H9 (cell line): ENCODE measurements around the gene ACBD6. TPM values are rescaled to one million over a fixed set of nuclear protein-coding genes. Genes with fewer than 3 reads are reported as not detected.

ENCODE experiments used
- DNase-seq: peaks from one replicate; pipeline ENCODE4 v3.0.0-alpha.2; 2017
- H2AFZ ChIP-seq: one replicate; pipeline ENCODE4 v1.6.1; 2013; ENCODE audit warnings: mild to moderate bottlenecking, low read length, control low read depth, moderate library complexity
- H2AK5ac ChIP-seq: 2 replicates; pipeline ENCODE4 v1.6.1; 2013; ENCODE audit warnings: low read length, control low read depth, mixed read lengths; ENCODE audit not compliant: insufficient read length
- H2BK120ac ChIP-seq: one replicate; pipeline ENCODE4 v1.6.1; 2013; ENCODE audit warnings: low read depth, mild to moderate bottlenecking, low read length, control low read depth, inconsistent platforms; ENCODE audit not compliant: poor library complexity, severe bottlenecking
- H2BK12ac ChIP-seq: 2 replicates; pipeline ENCODE4 v1.6.1; 2013; ENCODE audit warnings: low read length, control low read depth, mixed read lengths, low read depth; ENCODE audit not compliant: insufficient read length
- H2BK15ac ChIP-seq: 2 replicates; pipeline ENCODE4 v1.6.1; 2013; ENCODE audit warnings: low read depth, low read length, control low read depth
- H2BK20ac ChIP-seq: one replicate; pipeline ENCODE4 v1.6.1; 2013; ENCODE audit warnings: low read depth, mild to moderate bottlenecking, low read length, control low read depth, inconsistent platforms; ENCODE audit not compliant: poor library complexity, severe bottlenecking
- H2BK5ac ChIP-seq: 2 replicates; pipeline ENCODE4 v1.6.1; 2013; ENCODE audit warnings: low read length, control low read depth, mixed read lengths; ENCODE audit not compliant: insufficient read length
- H3K14ac ChIP-seq: 2 replicates; pipeline ENCODE4 v1.6.1; 2013; ENCODE audit warnings: low read length, control low read depth; ENCODE audit not compliant: insufficient read depth
- H3K18ac ChIP-seq: 2 replicates; pipeline ENCODE4 v1.6.1; 2013; ENCODE audit warnings: low read depth, mild to moderate bottlenecking, mixed read lengths, low read length, control low read depth; ENCODE audit not compliant: insufficient read length
- H3K23ac ChIP-seq: 2 replicates; pipeline ENCODE4 v1.6.1; 2013; ENCODE audit warnings: low read length, control low read depth, mixed read lengths, low read depth; ENCODE audit not compliant: insufficient read length
- H3K23me2 ChIP-seq: 2 replicates; pipeline ENCODE4 v1.6.1; 2013; ENCODE audit warnings: low read depth, mild to moderate bottlenecking, mixed read lengths, low read length, control low read depth; ENCODE audit not compliant: insufficient read length, poor library complexity, severe bottlenecking
- H3K27ac ChIP-seq: 2 replicates; pipeline ENCODE4 v1.5.1; 2013; ENCODE audit warnings: low read length, control low read depth, mixed read lengths, low read depth; ENCODE audit not compliant: insufficient read length
- H3K27me3 ChIP-seq: 2 replicates; pipeline ENCODE4 v1.6.1; 2013; ENCODE audit warnings: low read length, control low read depth, inconsistent platforms; ENCODE audit not compliant: insufficient read depth
- H3K4ac ChIP-seq: 2 replicates; pipeline ENCODE4 v1.6.1; 2013; ENCODE audit warnings: low read depth, mild to moderate bottlenecking, control low read depth, inconsistent platforms, low read length, moderate library complexity
- H3K4me1 ChIP-seq: 2 replicates; pipeline ENCODE4 v1.6.1; 2013; ENCODE audit warnings: low read length, control low read depth, inconsistent platforms; ENCODE audit not compliant: insufficient read depth
- H3K4me2 ChIP-seq: 2 replicates; pipeline ENCODE4 v1.6.1; 2013; ENCODE audit warnings: low read length, control low read depth, mixed read lengths; ENCODE audit not compliant: insufficient read length, insufficient read depth
- H3K56ac ChIP-seq: 2 replicates; pipeline ENCODE4 v1.6.1; 2013; ENCODE audit warnings: low read depth, mild to moderate bottlenecking, mixed read lengths, low read length, control low read depth; ENCODE audit not compliant: insufficient read length
- H3K79me1 ChIP-seq: 2 replicates; pipeline ENCODE4 v1.6.1; 2013; ENCODE audit warnings: low read depth, mild to moderate bottlenecking, moderate library complexity, low read length, control low read depth, inconsistent platforms; ENCODE audit not compliant: insufficient read depth, poor library complexity, severe bottlenecking
- H3K79me2 ChIP-seq: 2 replicates; pipeline ENCODE4 v1.6.1; 2013; ENCODE audit warnings: low read length, control low read depth, inconsistent platforms; ENCODE audit not compliant: insufficient read depth
- H3K9ac ChIP-seq: 2 replicates; pipeline ENCODE4 v1.6.1; 2013; ENCODE audit warnings: low read length, control low read depth, mixed read lengths; ENCODE audit not compliant: insufficient read length; ENCODE audit errors: extremely low read depth
- H3K9me3 ChIP-seq: one replicate; pipeline ENCODE4 v1.6.1; 2013; ENCODE audit warnings: low read depth, low read length, inconsistent platforms; ENCODE audit not compliant: control insufficient read depth
- H3T11ph ChIP-seq: one replicate; pipeline ENCODE4 v1.6.1; 2013; ENCODE audit warnings: mild to moderate bottlenecking, low read length, control low read depth, inconsistent platforms
- H4K20me1 ChIP-seq: one replicate; pipeline ENCODE4 v1.6.1; 2013; ENCODE audit not compliant: control insufficient read depth, insufficient read length, insufficient read depth
- H4K5ac ChIP-seq: 2 replicates; pipeline ENCODE4 v1.6.1; 2013; ENCODE audit warnings: low read depth, mild to moderate bottlenecking, mixed read lengths, low read length, control low read depth; ENCODE audit not compliant: insufficient read length
- H4K8ac ChIP-seq: replicated peaks from 2 replicates; pipeline ENCODE4 v1.6.1; 2013; ENCODE audit warnings: low read length, control low read depth, mixed read lengths, low read depth; ENCODE audit not compliant: insufficient read length
- H4K91ac ChIP-seq: 2 replicates; pipeline ENCODE4 v1.6.1; 2013; ENCODE audit warnings: low read depth, mild to moderate bottlenecking, moderate library complexity, mixed read lengths, low read length, control low read depth; ENCODE audit not compliant: insufficient read length
- H3K27ac Mint-ChIP-seq, 3 experiments: 2 replicates in 2 of 3; 3 replicates in 1 of 3; pipeline ENCODE4 v1.8.0; 2020 to 2021; ENCODE audit warnings: mixed read lengths in 3 of 3, mild to moderate bottlenecking in 1 of 3, moderate library complexity in 1 of 3
- H3K27me3 Mint-ChIP-seq: 2 replicates; pipeline ENCODE4 v1.8.0; 2021; ENCODE audit warnings: low read depth, mild to moderate bottlenecking, moderate library complexity, mixed read lengths
- H3K36me3 Mint-ChIP-seq, 3 experiments: 2 replicates in 2 of 3; 3 replicates in 1 of 3; pipeline ENCODE4 v1.8.0; 2020 to 2021; ENCODE audit warnings: low read depth in 3 of 3, mixed read lengths in 3 of 3; ENCODE audit not compliant: insufficient read depth in 1 of 3
- H3K4me1 Mint-ChIP-seq, 2 experiments: 2 replicates each; pipeline ENCODE4 v1.8.0; 2020; ENCODE audit warnings: mixed read lengths in 2 of 2
- H3K4me3 Mint-ChIP-seq, 2 experiments: 2 replicates in 1 of 2; 3 replicates in 1 of 2; pipeline ENCODE4 v1.8.0; 2020 to 2021; ENCODE audit warnings: mild to moderate bottlenecking in 2 of 2, mixed read lengths in 2 of 2, moderate library complexity in 1 of 2
- H3K9me3 Mint-ChIP-seq, 2 experiments: 2 replicates in 1 of 2; 3 replicates in 1 of 2; pipeline ENCODE4 v1.8.0; 2020; ENCODE audit warnings: mild to moderate bottlenecking in 2 of 2, mixed read lengths in 2 of 2, moderate library complexity in 1 of 2
- CTCF ChIP-seq: fragments of 200-600 bp; sonication (generic); conservative IDR thresholded peaks from 3 replicates; pipeline ENCODE4 v1.8.0; 2021; ENCODE audit warnings: antibody characterized with exemption, mild to moderate bottlenecking
- WGBS: extraction: QIAGEN DNeasy Blood & Tissue Kit; methylation state at CpG from one replicate; pipeline ENCODE4 v1.1.7; 2013; ENCODE audit warnings: missing lambda C conversion rate, low lambda C conversion rate, mixed read lengths; ENCODE audit not compliant: insufficient read length; ENCODE audit errors: extremely low coverage; 5-methylcytosine and 5-hydroxymethylcytosine counted together
- total RNA-seq: library from RNA; stranded (reverse); gene quantifications from 2 replicates; pipeline ENCODE4 v1.2.1, GENCODE V29; 2021

The ACBD6 gene
- total RNA-seq, 1 experiment from 2014 or later, result 51.4 TPM

GRCh38 chr1:180431683-180432082 lies 70.7 kb downstream of the ACBD6 start:
- Histone ChIP-seq H3K79me1 (no peaks in the 10 kb centered on the region), H3K27ac (no peak overlapping the region), H3K9ac (no peak overlapping the region), H3K23me2 (no peaks in the 10 kb centered on the region), H2BK120ac (no peak overlapping the region), H3K18ac (no peak overlapping the region), H3K4me1 (peaks cover 7% of the 10 kb centered on the region; the same call in 1 of the 2 replicates), H3K4ac (no peak overlapping the region), H2AFZ (no peak overlapping the region), H2BK20ac (no peak overlapping the region), H2BK15ac (no peak overlapping the region), H2BK5ac (no peak overlapping the region), H4K5ac (no peak overlapping the region), H4K8ac (no peak overlapping the region), H3K27me3 (no peaks in the 10 kb centered on the region), H3T11ph (no peak overlapping the region), H3K56ac (no peak overlapping the region), H4K91ac (no peak overlapping the region), H2BK12ac (no peak overlapping the region), H3K79me2 (no peaks in the 10 kb centered on the region; the same call in 1 of the 2 replicates), H3K9me3 (no peaks in the 10 kb centered on the region), H3K4me2 (no peak overlapping the region), H4K20me1 (no peaks in the 10 kb centered on the region), H3K23ac (no peak overlapping the region), H2AK5ac (no peak overlapping the region), H3K14ac (no peak overlapping the region)
- peaks cover 29 to 32% of the 10 kb centered on the region in 2 experiments for H3K4me1 Mint-ChIP-seq
- no peak overlapping the region for H3K27ac Mint-ChIP-seq
- no peak for TF ChIP-seq CTCF
- no peaks in the 10 kb centered on the region for H3K9me3 Mint-ChIP-seq
- no peak for DNase-seq
- WGBS, result no CpG with 5 or more reads among the region's 6 CpGs
- no peak overlapping the region for H3K4me3 Mint-ChIP-seq
- peaks cover 6 to 11% (median 9%) of the 10 kb centered on the region in 3 experiments; a peak in 6 of 7 replicates for H3K36me3 Mint-ChIP-seq
- H3K27me3 Mint-ChIP-seq, result no peaks in the 10 kb centered on the region
